Measurements from ENCODE around the gene NCOA5.

GRCh38 chr20:46065006-46065405 is 24.8 kb downstream of the NCOA5 start:
- TF ChIP-seq, protein P1, sequence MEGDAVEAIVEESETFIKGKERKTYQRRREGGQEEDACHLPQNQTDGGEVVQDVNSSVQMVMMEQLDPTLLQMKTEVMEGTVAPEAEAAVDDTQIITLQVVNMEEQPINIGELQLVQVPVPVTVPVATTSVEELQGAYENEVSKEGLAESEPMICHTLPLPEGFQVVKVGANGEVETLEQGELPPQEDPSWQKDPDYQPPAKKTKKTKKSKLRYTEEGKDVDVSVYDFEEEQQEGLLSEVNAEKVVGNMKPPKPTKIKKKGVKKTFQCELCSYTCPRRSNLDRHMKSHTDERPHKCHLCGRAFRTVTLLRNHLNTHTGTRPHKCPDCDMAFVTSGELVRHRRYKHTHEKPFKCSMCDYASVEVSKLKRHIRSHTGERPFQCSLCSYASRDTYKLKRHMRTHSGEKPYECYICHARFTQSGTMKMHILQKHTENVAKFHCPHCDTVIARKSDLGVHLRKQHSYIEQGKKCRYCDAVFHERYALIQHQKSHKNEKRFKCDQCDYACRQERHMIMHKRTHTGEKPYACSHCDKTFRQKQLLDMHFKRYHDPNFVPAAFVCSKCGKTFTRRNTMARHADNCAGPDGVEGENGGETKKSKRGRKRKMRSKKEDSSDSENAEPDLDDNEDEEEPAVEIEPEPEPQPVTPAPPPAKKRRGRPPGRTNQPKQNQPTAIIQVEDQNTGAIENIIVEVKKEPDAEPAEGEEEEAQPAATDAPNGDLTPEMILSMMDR (IDR thresholded peaks at IDR 0.05), result no peak
- no peak for TF ChIP-seq ZFX (IDR thresholded peaks at IDR 0.05; ENCODE audit: borderline replicate concordance)
